WI38 (cell line): ENCODE data around the gene MARF1.

Source experiments
- H3K4me3 ChIP-seq: 2 replicates; pipeline ENCODE4 v1.5.1; 2011; ENCODE audit warnings: low read depth, mild to moderate bottlenecking, control low read depth, low read length
- TF ChIP-seq, protein P1 (sequence below): IDR thresholded peaks from 2 replicates; pipeline ENCODE4 v1.5.1; 2012; ENCODE audit warnings: low read depth, mild to moderate bottlenecking, control low read depth, low read length

The MARF1 gene

DNA sequence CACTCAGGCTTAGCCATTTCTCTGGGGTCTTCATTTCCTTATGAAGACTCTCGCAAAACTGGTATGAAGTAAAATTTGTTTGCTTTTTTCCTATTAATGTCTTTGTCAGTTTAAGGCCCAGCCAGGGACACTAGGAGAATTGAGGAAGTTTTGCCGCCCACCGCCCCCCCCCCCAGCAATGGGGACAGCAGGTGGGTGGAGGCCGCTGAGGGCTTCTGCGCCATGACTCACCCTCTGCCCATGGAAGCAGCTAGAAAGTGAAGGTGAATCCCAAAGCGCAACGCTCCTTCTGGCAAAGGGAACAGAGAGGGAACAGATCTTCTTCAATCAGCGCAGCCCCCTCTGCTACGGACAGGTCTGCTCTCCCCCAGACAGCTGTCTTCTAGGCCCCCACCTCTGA is 49.7 kb downstream of the MARF1 start:
- H3K4me3 ChIP-seq: no peak overlapping the region
- TF ChIP-seq, protein P1, sequence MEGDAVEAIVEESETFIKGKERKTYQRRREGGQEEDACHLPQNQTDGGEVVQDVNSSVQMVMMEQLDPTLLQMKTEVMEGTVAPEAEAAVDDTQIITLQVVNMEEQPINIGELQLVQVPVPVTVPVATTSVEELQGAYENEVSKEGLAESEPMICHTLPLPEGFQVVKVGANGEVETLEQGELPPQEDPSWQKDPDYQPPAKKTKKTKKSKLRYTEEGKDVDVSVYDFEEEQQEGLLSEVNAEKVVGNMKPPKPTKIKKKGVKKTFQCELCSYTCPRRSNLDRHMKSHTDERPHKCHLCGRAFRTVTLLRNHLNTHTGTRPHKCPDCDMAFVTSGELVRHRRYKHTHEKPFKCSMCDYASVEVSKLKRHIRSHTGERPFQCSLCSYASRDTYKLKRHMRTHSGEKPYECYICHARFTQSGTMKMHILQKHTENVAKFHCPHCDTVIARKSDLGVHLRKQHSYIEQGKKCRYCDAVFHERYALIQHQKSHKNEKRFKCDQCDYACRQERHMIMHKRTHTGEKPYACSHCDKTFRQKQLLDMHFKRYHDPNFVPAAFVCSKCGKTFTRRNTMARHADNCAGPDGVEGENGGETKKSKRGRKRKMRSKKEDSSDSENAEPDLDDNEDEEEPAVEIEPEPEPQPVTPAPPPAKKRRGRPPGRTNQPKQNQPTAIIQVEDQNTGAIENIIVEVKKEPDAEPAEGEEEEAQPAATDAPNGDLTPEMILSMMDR: no peak

DNA sequence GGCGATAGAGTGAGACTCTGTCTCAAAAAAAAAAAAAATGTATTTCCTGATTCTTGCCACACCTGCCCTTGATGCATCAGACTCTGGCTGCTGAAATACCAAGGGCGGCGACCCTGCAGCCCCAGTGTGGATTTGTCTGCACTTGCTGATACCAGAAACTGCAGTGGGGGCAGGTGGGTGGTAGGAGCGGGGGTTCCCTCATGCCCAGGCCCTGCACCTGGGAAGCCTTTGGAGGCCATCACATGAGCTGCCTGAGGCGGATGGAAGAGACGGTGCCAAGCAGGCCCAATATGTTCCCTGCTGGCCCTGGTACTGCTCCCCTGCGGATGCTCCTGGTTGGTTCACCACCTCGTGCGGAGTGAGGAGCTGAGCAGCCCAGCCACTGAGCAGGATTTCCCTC is 50.6 kb downstream of the MARF1 start:
- no peak overlapping the region for H3K4me3 ChIP-seq
- TF ChIP-seq, protein P1: no peak

DNA sequence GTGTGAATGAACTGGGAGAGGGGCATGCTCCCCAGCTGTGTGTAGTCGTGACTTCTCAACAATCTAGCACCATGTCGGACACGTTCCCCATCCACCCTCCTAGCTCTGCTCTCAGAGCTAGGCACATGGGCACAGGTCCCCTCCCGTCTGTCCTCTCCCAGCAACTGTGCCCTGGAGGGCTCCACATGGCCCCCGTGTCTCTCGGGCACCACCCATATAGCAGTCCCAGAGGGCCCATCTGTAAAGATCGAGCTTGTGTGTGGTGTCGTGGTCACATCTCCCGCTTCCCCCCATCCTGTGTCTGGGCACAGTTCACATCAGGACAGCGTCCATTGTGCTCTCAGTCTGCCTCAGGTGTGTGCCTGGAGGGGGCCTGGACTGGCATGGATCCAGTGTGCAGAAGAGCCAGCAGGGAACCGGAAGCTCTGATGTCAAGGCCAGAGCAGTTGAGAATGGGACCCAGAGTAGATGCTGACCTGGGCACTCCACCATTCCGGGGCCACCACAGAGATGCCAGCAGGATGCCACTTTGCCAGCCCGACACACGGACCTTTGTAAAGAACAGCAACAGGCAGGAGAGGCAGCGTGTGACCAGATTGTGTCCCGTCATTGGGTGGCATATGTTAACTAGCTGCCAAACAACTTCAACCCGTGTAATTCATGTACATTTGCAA is 55.7 kb downstream of the MARF1 start:
- no peak overlapping the region for H3K4me3 ChIP-seq
- TF ChIP-seq, protein P1: no peak

DNA sequence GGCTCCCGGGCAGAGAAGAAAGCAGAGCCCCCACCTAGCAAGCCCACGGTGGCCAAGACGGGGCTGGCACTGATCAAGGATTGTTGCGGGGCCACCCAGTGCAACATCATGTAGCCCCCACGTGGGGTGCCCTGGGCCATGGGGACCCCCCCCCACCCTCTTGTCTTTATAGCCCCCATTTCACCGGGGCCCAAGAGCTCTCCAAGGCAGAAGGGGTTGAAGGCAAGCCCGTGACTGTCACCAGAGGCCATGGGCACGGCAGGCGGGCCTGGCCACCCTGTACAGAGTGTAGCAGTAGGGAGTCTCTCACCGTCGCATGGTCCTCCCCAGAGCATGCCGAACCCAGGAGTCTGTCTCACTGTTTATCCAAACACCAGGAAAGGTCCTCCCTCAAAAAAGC is 56.2 kb downstream of the MARF1 start:
- TF ChIP-seq, protein P1: no peak
- no peak overlapping the region for H3K4me3 ChIP-seq

DNA sequence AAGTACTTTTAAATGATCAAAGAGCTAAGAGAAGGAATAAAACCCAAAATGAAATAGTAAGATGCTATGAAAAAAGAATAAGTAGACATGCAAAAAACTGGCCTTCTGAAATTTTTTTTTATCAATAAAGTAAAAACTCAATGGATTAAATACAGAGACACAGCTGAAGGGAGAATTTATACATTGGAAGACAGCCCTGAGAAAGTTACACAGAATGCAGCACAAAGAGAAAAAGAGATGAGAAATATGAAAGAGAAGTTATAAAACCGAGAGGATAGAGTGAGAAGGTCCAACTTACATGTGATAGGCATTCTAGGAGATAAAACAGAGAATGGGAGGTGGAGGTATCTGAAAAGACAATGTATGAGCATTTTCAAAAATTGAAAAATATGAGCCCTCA is 57.0 kb downstream of the MARF1 start:
- TF ChIP-seq, protein P1: no peak
- H3K4me3 ChIP-seq: no peak overlapping the region

DNA sequence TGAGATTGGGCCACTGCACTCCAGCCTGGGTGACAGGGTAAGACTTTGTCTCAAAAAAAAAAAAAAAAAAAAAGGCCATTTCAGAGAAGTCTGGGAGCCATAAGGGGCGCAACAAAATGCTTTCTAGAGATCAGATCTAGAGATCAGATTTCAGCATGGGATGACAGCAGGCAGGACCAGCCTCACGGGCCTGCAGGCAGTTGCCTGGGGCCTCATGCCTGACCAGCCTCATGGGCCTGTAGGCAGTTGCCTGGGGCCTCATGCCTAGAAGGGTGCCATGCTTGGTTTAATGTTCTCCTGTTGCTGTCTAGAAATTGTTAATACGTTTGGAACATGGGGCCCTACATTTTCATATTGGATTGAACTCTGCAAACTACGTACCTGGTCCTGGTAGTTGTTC is 59.4 kb downstream of the MARF1 start:
- TF ChIP-seq, protein P1: no peak
- H3K4me3 ChIP-seq: no peak overlapping the region

DNA sequence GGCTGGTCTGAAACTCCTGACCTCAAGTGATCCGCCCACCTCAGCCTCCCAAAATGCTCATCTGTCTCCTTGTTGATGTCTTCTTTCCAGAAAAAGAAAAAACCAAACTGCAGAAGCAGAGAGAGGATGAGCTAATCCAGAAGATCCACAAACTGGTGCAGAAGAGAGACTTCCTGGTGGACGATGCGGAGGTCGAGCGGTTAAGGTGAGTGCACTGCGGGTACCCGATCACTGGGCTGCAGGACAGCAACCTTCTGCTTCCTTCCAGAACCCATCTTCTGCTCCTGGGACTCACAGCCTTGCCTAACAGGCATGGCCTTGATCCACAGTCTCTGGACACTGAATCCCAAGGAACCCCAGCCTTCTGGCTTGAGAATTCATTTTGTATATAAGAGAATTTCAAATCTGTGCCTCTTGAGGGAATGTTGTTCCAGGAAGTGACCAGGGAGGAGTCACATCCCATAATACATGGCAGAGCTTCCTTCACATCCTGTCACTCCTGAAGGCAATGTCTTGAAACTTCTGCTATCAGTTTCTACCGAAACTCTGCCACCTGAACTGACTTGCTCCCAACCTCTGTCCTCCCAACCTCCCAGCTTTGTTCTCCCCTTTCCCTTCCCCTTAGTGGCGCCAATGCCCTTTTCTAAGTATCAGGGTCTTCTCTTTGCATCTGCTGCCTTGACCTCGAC is 61.7 kb downstream of the MARF1 start:
- TF ChIP-seq, protein P1: no peak
- H3K4me3 ChIP-seq: no peak overlapping the region
